B cell (primary cell): ENCODE measurements around the gene KLK6.
"Not testable (repeated sequence)": the region's sequence is repeated elsewhere in the genome, so short reads cannot be mapped to it uniquely, and the experiment has no call there.

ENCODE experiments used
- CTCF ChIP-seq: fragments of 200-600 bp; IDR thresholded peaks from one replicate; pipeline ENCODE4 v1.8.0; 2022; ENCODE audit warnings: antibody characterized with exemption, mild to moderate bottlenecking
- EZH2 ChIP-seq: IDR thresholded peaks from 2 replicates; pipeline ENCODE4 v1.6.1; 2012; ENCODE audit warnings: borderline replicate concordance, low read depth, mild to moderate bottlenecking, moderate library complexity, low read length; ENCODE audit not compliant: insufficient read depth, poor library complexity, severe bottlenecking

GRCh38 chr19:50984416-50984815, 15.0 kb upstream of the KLK6 start:
- not testable (repeated sequence) for TF ChIP-seq EZH2, CTCF
